CD4-positive, alpha-beta T cell treated with Interleukin-21 for 1 hour (primary cell): Measurements from ENCODE around the gene BANF1.
"Not testable (repeated sequence)": the region's sequence is repeated elsewhere in the genome, so short reads cannot be mapped to it uniquely, and the experiment has no call there.

Source experiments
- DNase-seq: peaks from one replicate; pipeline ENCODE4 v3.0.0-alpha.2; 2020

BANF1 gene

DNA sequence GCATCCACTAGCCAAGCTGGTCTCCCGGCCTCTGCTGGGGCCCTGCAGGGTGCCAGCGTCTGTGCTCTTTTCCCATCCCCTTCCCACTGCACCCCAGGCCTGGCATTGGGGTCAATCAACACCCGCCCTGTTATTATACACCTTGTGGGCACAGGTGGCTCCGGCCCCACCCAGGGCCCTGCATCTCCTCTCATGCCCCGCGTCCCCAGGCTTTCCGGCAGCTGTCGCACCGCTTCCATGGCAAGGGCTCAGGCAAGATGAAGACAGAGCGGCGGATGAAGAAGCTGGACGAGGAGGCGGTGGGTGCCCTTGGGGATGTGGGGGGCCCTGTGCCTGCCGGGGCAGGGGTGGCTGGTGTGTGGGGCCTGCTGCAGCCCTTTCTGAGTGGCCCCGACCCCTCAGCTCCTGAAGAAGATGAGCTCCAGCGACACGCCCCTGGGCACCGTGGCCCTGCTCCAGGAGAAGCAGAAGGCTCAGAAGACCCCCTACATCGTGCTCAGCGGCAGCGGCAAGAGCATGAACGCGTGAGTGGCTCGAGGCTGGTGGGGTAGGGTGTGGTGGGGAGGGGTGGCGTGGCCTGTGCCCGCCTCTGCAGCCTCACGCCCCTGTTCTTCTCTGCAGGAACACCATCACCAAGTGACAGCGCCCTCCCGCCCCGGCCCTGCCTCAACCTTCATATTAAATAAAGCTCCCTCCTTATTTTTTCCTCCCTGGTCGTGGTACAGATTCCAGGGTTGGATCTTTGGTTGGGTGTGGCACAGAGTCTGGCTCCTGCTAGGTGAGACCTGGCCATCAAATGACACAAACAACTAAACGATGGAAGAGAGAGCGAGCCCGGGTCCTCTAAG is 23.7 kb upstream of the BANF1 start:
- DNase-seq: no peak

DNA sequence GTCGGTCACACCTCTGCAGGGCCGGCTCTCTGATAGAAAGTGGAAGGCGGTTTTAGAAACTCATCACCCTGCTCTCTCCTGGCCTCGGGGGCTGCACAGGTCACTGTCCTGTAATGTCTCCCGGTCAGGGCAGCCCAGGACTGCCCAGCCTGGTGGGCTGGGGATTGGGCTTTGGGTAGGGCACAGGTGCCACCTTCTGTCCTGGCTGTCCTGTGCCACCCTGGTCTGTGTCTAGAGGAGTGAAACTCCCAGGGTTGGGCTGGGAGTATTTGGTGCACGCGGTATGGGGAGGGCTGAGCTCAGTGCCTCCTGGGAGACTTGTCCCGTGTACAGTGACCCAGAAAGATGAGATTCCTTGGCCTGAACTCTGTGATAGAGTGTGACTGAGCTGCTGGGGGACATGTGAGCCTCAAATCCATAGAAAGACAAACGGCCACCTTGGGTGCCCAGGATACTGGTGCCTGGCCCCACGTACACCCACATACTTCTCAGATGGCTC is 23.0 kb upstream of the BANF1 start:
- DNase-seq: no peak

GRCh38 chr11:65981101-65981740 is 21.1 kb upstream of the BANF1 start:
- DNase-seq: no peak

GRCh38 chr11:65981972-65982823 is 20.1 kb upstream of the BANF1 start:
- no peak for DNase-seq

- DNase-seq: no peak
These were observed 19.3 kb upstream of the BANF1 start for GRCh38 chr11:65982824-65983588.

- no peak for DNase-seq
These were observed 18.7 kb upstream of the BANF1 start for GRCh38 chr11:65983589-65983987.

DNA sequence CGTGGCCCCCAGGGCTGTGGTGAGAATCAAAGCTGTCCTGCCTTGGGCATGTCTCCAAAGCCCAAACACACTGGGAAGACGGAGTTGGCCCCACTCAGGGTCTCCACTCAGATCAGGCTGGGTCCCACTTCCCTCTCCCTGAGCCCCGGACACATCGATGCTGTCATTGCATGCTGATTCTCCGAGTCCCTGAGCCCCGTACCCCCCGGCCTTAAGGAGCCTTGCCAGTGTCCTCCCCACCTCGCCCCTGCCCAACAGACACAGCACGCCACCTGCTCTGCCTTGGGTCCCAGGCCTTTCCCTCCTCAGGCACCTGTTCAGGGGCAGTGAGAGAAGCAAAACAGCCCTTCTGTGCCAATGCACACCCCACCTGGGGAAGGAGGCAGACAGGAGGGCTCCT is 15.0 kb upstream of the BANF1 start:
- no peak for DNase-seq

DNA sequence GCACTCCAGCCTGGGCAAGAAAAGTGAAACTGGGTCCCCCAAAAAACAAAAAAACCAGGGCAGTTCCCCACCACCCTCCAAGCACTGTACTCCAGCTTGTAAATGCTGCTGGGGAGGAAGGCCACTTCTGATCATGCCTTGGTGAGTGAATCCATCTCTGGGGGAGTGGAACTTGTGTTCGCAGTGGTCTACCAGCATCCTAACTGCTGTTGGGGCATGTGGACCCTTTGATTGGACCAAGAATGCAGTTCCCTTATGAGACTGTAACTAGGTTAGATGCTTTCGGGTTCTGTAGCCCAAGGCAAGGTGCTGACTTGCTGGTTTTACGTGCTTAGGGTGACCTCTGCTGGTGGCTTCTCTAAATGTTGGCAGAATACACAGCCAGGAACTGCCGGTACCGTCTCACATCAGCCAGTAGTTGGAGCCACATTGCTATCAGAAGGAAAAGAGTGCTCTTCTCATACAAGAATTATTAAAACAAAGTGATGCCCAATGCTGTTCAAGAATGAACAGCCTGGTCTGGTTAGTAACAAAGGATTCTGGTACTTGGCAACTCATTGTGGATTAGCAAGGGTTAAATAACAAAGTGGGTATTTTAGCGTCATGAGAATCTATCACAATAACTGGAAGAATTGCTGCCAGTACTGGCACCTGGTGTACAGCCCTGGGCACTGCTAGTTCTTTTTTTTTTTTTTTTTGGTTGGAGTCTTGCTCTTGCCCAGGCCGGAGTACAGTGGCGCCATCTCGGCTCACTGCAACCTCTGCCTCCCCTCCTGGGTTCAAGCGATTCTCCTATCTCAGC is 13.3 kb upstream of the BANF1 start:
- DNase-seq: peak; percentile 96

DNA sequence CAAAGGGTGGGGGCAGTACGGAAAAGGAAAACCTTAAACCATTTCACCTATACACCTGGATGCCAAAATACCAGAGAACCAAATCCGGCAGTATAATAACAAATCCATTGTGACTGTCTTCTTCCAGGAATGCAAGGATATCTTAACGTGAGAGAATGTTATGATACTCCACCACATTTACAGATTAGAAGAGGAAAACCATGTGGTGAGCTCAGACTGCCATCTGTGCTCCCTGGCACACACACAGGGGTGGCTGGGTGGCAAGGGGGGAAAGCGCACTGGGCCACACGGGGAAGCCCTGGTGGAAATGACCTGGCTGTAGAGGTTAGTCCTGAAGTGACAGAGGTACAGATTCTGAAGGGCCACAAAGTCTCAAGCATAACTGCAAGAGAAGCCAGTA is 10.2 kb upstream of the BANF1 start:
- no peak for DNase-seq

DNA sequence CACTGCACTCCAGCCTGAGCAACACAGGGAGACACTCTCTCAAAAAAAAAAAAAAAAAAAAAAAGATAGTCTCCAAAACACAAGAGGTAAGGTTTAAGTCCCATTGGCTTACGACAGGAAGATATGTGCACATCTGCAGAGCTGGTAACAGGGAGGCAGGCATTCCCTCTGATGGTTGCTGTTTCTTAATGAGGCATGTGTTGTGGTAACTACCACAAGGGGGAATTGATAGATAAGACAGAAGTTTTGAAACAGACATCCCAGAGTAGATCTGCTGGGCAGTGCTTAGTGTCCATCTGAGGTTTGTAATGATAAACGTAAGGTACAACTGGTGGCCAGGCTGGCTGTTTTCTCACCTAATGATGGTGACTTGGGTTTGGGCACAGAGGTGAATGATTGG is 5.0 kb upstream of the BANF1 start:
- no peak for DNase-seq

GRCh38 chr11:66002648-66003225 is 434 bp downstream of the BANF1 start:
- DNase-seq: no peak

- no peak for DNase-seq
These were observed 988 bp downstream of the BANF1 start for GRCh38 chr11:66003291-66003690.

GRCh38 chr11:66004186-66004585 is 1.9 kb downstream of the BANF1 start:
- DNase-seq: no peak

- DNase-seq: no peak
These were observed 4.0 kb downstream of the BANF1 start for GRCh38 chr11:66006134-66006890.

- no peak for DNase-seq
These were observed 4.5 kb downstream of the BANF1 start for GRCh38 chr11:66006891-66007176.

- DNase-seq: no peak
These were observed 4.9 kb downstream of the BANF1 start for GRCh38 chr11:66007201-66007634.

DNA sequence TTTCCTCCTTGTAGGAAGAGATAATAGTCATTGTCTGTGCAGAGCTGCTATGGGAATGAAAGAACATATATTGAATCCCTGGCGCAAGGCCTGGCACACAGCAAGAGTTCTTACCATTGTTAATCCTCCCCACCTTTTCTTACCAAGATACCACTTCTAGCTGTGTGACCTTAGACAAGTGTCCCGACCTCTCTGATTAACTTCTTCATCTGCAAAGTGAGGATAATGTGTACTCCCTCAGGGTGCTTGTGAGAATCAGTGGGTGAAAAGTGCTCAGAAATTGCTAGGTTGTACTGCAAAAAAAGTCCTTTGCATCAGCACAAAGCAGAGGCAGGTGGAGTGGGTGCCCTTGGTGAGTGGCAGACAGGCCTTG is 5.8 kb downstream of the BANF1 start:
- no peak for DNase-seq

- DNase-seq: no peak
These were observed 6.3 kb downstream of the BANF1 start for GRCh38 chr11:66008468-66009101.

DNA sequence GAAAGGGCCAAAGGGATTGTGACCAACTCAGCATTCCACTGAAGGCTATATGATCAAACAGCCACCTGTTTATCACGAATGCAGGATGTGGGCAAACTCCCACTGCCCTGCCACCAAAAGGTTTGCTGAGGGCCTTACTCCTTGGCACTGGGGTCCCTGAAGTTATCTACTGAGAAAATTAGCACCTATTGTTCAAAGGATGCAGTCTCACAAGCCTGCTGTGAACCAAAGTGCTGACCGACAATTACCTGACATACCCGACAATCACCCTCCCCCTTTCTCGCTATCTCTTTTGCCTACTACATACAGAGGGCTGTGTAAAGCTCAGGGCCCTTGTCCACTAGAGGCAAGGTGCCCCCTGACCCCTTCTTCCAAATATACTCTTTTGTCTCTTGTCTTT is 7.7 kb downstream of the BANF1 start:
- DNase-seq: not testable (repeated sequence)

- DNase-seq: no peak
These were observed 9.0 kb downstream of the BANF1 start for GRCh38 chr11:66011239-66011784.
